K562 (cell line): ENCODE measurements around the gene PAQR4. TPM values are rescaled to one million over a fixed set of nuclear protein-coding genes. Genes with fewer than 3 reads are reported as not detected.

ENCODE experiments used
- CTBP1 ChIP-seq: fragments of 450-650 bp; IDR thresholded peaks from 2 replicates; pipeline ENCODE4 v1.6.1; 2016; ENCODE audit warnings: borderline replicate concordance
- FOXJ3 ChIP-seq: sonication (generic); formaldehyde crosslinking; IDR thresholded peaks from 2 replicates; pipeline ENCODE4 v1.4.0; 2020; ENCODE audit warnings: mild to moderate bottlenecking, missing genetic modification reagents
- GATAD2A ChIP-seq: fragments of 450-650 bp; IDR thresholded peaks from 2 replicates; pipeline ENCODE4 v1.6.1; 2017
- HDGF ChIP-seq: fragments of 450-650 bp; IDR thresholded peaks from 2 replicates; pipeline ENCODE4 v1.6.1; 2016
- KAT2B ChIP-seq: IDR thresholded peaks from one replicate; pipeline ENCODE4 v1.6.1; 2012; ENCODE audit warnings: low read depth, mild to moderate bottlenecking, control low read depth, inconsistent platforms, low read length, moderate library complexity
- KLF1 ChIP-seq: fragments of 450-650 bp; IDR thresholded peaks from 2 replicates; pipeline ENCODE4 v1.6.1; 2016; ENCODE audit warnings: missing genetic modification characterization, missing compliant biosample characterization
- L3MBTL2 ChIP-seq: fragments of 450-650 bp; IDR thresholded peaks from 2 replicates; pipeline ENCODE4 v1.6.1; 2016; ENCODE audit warnings: mild to moderate bottlenecking, moderate library complexity
- NCOA2 ChIP-seq, 2 experiments: fragments of 450-650 bp; IDR thresholded peaks; 2 replicates each; pipeline ENCODE4 v1.6.1; 2018; ENCODE audit warnings: mild to moderate bottlenecking in 2 of 2, moderate library complexity in 1 of 2; ENCODE audit not compliant: partially characterized antibody in 2 of 2
- NEUROD1 ChIP-seq: fragments of 150-350 bp; IDR thresholded peaks from 2 replicates; pipeline ENCODE4 v1.6.1; 2014; ENCODE audit warnings: borderline replicate concordance, low read length, low read depth; ENCODE audit not compliant: partially characterized antibody
- RBM14 ChIP-seq: fragments of 200-400 bp; formaldehyde crosslinking; IDR thresholded peaks from 2 replicates; pipeline ENCODE4 v1.6.1; 2018; ENCODE audit warnings: low read depth, mild to moderate bottlenecking, low read length, moderate library complexity, borderline replicate concordance; ENCODE audit not compliant: insufficient read depth
- RBM22 ChIP-seq: fragments of 200-400 bp; formaldehyde crosslinking; IDR thresholded peaks from 2 replicates; pipeline ENCODE4 v1.6.1; 2018; ENCODE audit warnings: low read length, low read depth; ENCODE audit not compliant: poor library complexity, severe bottlenecking
- SETDB1 ChIP-seq: IDR thresholded peaks from one replicate; pipeline ENCODE4 v1.6.1; 2012; ENCODE audit warnings: low read length, control low read depth, inconsistent platforms
- SIN3B ChIP-seq: fragments of 450-650 bp; IDR thresholded peaks from 2 replicates; pipeline ENCODE4 v1.6.1; 2017; ENCODE audit warnings: low read depth, mild to moderate bottlenecking, moderate library complexity
- SP1 ChIP-seq: sonication (generic); formaldehyde crosslinking; IDR thresholded peaks from 2 replicates; pipeline ENCODE4 v1.8.1; 2022; ENCODE audit warnings: mild to moderate bottlenecking, missing genetic modification reagents
- STAG1 ChIP-seq: sonication (generic); formaldehyde crosslinking; IDR thresholded peaks from 2 replicates; pipeline ENCODE4 v1.5.0; 2020; ENCODE audit warnings: missing genetic modification reagents, borderline replicate concordance
- polyA plus RNA-seq, 8 experiments: library from polyadenylated mRNA; depleted of rRNA in 4 of 8; stranded (reverse) in 5 of 8; unstranded in 3 of 8; fragments of >200 nt; fragmentation: Nextera tagmentation in 2 of 8; fragmentation: Illumina TruSeq in 1 of 8; extraction: Ambion mirVana in 2 of 8; extraction: Trizol in 1 of 8; gene quantifications; 2 replicates each; pipeline versions ENCODE4 v1.2.1 to v1.2.3, GENCODE V29; 2011 to 2014; ENCODE audit warnings: inconsistent platforms in 1 of 8, missing spikeins in 1 of 8
- total RNA-seq, 7 experiments: library from RNA; depleted of rRNA in 6 of 7; stranded (reverse); fragments of >200 nt in 6 of 7; fragmentation: Illumina TruSeq in 2 of 7; extraction: Trizol in 2 of 7; gene quantifications; 2 replicates each; pipeline versions ENCODE4 v1.2.1 to v1.2.3, GENCODE V29; 2011 to 2021; ENCODE audit warnings: low replicate concordance in 1 of 7
- TF ChIP-seq, protein P1 (sequence below): sonication (generic); formaldehyde crosslinking; IDR thresholded peaks from 2 replicates; pipeline ENCODE4 v1.8.1; 2022; ENCODE audit warnings: missing genetic modification reagents
- TF ChIP-seq, protein P2 (sequence below): fragments of 250-450 bp; sonication (Bioruptor Pico); IDR thresholded peaks from 2 replicates; pipeline ENCODE4 v1.4.0; 2020
- TF ChIP-seq, protein P3 (sequence below): fragments of 450-650 bp; IDR thresholded peaks from 2 replicates; pipeline ENCODE4 v1.6.1; 2016; ENCODE audit warnings: mild to moderate bottlenecking
- TF ChIP-seq, protein P4 (sequence below), 2 experiments: IDR thresholded peaks in 1 of 2; conservative IDR thresholded peaks in 1 of 2; 2 replicates each; pipeline ENCODE4 v1.6.1; 2016; ENCODE audit warnings: low read depth in 2 of 2, mild to moderate bottlenecking in 1 of 2, missing compliant biosample characterization in 1 of 2, missing genetic modification characterization in 1 of 2, moderate library complexity in 1 of 2

Gene PAQR4
- total and polyA plus RNA-seq, 9 of the 15 experiments (the other 6 are each of a cell fraction or from before 2014, with no cell fraction given): 0.62 to 40.4 (median 19.5) TPM

DNA sequence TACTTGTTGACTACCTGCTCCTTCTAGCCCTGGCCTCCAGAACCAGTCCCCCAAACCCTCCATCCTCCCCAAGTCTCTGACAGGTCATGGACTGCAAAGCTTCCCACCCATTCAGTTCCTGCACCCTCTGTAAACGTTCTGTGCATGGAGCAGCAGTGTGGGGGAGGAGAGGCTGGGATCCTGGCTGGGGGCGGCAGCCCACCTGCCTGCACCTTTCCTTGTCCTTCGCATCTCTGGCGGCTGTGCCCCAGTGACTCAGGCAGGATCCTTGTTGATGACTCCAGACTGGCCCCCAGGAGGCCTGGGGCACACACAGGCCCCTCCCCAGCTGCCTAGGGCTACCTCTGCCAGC lies 12.7 kb downstream of the PAQR4 start (continued):
- TF ChIP-seq HDGF: peak; percentile 52; the same call in 1 of the 2 replicates
- 0 out of 2 replicates have a peak, but pooled peaks have one; percentile 43 for TF ChIP-seq CTBP1
- TF ChIP-seq, protein P1, sequence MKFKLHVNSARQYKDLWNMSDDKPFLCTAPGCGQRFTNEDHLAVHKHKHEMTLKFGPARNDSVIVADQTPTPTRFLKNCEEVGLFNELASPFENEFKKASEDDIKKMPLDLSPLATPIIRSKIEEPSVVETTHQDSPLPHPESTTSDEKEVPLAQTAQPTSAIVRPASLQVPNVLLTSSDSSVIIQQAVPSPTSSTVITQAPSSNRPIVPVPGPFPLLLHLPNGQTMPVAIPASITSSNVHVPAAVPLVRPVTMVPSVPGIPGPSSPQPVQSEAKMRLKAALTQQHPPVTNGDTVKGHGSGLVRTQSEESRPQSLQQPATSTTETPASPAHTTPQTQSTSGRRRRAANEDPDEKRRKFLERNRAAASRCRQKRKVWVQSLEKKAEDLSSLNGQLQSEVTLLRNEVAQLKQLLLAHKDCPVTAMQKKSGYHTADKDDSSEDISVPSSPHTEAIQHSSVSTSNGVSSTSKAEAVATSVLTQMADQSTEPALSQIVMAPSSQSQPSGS (CRISPR knock-in tag): no peak
- TF ChIP-seq, protein P2, sequence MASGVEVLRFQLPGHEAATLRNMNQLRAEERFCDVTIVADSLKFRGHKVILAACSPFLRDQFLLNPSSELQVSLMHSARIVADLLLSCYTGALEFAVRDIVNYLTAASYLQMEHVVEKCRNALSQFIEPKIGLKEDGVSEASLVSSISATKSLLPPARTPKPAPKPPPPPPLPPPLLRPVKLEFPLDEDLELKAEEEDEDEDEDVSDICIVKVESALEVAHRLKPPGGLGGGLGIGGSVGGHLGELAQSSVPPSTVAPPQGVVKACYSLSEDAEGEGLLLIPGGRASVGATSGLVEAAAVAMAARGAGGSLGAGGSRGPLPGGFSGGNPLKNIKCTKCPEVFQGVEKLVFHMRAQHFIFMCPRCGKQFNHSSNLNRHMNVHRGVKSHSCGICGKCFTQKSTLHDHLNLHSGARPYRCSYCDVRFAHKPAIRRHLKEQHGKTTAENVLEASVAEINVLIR (CRISPR knock-in tag): no peak
- TF ChIP-seq KLF1 (tag): no peak
- TF ChIP-seq, protein P3, sequence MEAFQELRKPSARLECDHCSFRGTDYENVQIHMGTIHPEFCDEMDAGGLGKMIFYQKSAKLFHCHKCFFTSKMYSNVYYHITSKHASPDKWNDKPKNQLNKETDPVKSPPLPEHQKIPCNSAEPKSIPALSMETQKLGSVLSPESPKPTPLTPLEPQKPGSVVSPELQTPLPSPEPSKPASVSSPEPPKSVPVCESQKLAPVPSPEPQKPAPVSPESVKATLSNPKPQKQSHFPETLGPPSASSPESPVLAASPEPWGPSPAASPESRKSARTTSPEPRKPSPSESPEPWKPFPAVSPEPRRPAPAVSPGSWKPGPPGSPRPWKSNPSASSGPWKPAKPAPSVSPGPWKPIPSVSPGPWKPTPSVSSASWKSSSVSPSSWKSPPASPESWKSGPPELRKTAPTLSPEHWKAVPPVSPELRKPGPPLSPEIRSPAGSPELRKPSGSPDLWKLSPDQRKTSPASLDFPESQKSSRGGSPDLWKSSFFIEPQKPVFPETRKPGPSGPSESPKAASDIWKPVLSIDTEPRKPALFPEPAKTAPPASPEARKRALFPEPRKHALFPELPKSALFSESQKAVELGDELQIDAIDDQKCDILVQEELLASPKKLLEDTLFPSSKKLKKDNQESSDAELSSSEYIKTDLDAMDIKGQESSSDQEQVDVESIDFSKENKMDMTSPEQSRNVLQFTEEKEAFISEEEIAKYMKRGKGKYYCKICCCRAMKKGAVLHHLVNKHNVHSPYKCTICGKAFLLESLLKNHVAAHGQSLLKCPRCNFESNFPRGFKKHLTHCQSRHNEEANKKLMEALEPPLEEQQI: no peak
- no peak for TF ChIP-seq RBM22
- TF ChIP-seq SP1 (CRISPR knock-in tag): no peak
- TF ChIP-seq L3MBTL2: no peak
- no peak for TF ChIP-seq FOXJ3 (CRISPR knock-in tag)
- TF ChIP-seq SIN3B: no peak
- no peak for TF ChIP-seq NCOA2 (IDR thresholded peaks at IDR 0.05; ENCODE audit: partially characterized antibody in 2 of 2)
- TF ChIP-seq NEUROD1: no peak
- 0 out of 2 replicates have a peak, but pooled peaks have one; percentile 59 for TF ChIP-seq GATAD2A
- TF ChIP-seq STAG1 (CRISPR knock-in tag): no peak
- TF ChIP-seq RBM14: no peak
- TF ChIP-seq KAT2B: no peak
- TF ChIP-seq, protein P4, sequence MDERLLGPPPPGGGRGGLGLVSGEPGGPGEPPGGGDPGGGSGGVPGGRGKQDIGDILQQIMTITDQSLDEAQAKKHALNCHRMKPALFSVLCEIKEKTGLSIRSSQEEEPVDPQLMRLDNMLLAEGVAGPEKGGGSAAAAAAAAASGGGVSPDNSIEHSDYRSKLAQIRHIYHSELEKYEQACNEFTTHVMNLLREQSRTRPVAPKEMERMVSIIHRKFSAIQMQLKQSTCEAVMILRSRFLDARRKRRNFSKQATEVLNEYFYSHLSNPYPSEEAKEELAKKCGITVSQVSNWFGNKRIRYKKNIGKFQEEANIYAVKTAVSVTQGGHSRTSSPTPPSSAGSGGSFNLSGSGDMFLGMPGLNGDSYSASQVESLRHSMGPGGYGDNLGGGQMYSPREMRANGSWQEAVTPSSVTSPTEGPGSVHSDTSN (CRISPR knock-in tag; IDR thresholded peaks at IDR 0.05; ENCODE audit: low read depth): no peak
- TF ChIP-seq, protein P4 (tag; conservative IDR thresholded peaks at IDR 0.05; ENCODE audit: low read depth): no peak
- TF ChIP-seq SETDB1: no peak
